SHP77 treated with DMSO at 0.1 percent for 48 hours (cell line): ENCODE measurements around the gene HDAC4.

ENCODE experiments used
- DNase-seq: peaks from one replicate; lab custom pipeline; 2025; lab: John Stamatoyannopoulos, UW

Gene HDAC4

GRCh38 chr2:239308661-239309397 lies 92.0 kb downstream of the HDAC4 start:
- DNase-seq = no peak

GRCh38 chr2:239307921-239308613 lies 92.8 kb downstream of the HDAC4 start:
- DNase-seq = no peak

DNA sequence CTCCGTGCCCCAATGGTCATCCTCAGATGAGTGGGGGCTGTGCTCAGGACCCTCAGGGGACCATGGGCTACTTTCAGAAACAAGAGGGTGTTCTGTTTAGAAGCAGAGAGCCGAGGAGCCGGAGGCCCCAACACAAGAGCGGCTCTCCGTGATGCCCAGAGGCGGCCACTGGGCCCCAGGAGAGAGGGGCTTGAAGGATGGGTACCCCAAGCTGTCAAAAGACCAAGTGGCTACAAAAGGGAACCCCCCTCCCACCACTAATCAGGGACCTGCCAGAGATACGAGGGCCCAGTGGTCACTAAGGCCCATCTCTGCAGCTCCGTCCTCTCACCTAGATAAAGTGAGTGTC lies 93.6 kb downstream of the HDAC4 start:
- DNase-seq = no peak

DNA sequence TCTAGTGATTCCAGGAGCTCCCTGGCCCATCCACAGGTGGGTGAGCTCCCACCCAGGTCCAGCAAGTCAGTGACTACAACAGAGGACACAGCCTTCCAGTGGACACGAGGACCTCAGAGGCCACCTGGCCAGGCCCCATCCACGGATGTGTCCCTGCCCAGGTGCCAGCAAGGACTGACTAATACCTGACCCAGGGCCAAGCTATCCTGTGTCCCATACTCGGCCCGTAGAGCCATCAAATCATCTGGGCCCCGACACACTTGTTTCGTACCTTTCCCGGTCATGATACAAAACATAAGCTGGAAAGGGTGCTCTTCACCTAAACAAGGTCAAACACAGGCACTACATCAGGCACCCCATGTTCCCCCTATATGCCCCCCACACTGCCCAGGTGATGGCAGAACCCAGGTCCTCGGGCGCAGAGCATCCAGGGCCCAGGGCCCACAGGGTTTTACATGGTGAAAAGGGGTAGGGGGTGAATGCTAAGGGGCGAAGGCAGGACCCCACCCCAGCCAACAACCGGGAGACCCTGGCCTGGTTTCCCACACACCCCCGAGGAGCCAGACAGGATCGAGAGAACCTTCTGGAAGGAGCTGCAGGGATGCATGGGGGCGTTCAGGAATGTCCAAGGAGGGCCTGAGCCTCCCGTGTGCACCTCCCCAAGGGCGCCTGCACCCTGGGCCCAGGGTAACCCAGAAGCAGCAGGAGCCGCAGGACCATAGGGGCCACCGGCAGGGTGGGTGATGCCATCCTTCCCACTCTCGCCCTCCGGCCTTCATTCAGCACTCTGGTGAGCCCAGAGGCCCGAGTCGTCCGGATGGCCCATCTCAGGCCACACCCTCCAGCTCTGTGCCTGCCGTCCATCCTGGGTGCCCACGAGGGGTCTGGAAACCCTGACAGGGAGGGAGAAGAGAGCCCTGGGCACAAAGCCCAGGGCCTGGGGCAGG lies 94.3 kb downstream of the HDAC4 start:
- DNase-seq = no peak

DNA sequence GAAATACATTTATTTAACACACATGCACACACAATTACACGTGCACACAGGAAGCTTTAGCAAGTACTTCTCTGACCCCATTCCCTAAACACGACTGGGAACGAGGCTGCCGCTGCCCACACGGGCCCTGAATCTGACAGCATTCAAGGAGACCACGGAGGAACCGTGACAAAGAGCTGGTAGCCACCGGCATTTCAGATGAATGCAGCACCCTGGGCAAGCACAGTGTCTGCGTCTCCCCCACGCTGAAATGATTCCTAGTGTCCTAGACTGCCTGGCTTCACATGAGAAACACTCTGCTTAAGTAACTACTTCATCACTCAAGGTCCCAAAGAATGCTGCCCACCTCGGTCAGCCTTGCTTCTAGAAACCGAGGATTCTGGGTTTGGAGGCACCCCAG lies 95.0 kb downstream of the HDAC4 start:
- DNase-seq = no peak

DNA sequence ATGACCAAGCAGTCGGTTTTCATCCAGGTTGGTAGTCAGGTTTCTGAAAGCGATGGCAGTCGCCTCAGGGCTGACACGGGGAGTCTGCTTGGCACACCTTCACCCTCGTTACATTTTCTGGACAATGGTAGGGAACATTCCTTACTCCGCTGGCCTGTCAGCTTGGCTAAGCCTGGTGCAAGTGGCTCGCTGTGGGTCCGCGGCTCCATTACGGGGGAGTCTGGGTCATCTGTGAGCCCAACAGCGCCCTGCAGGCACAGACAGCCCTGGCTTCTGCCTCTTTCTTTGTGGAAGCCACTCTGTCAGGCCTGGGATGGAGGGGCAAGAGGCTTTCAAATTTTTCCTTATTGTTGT lies 95.6 kb downstream of the HDAC4 start:
- no peak for DNase-seq

DNA sequence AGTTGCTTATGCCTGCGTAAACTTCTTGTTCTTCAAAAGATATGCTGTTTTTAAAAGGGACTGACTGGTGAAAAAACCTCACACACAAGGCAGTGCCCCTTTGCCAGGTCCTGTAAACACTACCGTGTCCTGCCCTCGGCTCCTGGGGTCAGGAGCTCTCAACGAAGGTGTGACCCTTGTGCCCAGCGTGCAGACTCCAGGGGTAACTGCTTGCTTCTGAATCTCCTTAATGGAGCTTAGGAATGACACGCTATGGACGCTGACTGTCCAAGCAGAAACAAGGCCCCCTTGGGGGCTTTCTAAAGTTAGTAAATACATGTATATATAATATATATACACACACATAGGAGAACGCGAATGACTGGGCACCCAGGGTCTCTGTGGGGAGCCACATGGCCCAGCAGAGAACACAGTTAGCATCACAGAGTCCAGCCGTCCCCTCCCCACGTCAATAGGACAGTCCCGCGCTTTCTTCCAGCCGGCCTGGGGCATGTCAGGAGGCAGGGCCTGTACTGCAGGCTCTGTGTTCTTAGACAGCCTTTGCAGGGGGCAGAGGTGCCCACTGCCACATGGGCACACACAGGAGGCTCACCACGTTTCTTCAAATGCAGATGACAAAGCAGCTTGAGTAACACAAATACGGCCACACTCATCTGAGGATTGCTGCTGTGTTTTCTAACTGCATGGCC lies 96.1 kb downstream of the HDAC4 start:
- no peak for DNase-seq

GRCh38 chr2:239303711-239304532 lies 96.9 kb downstream of the HDAC4 start:
- DNase-seq = no peak

DNA sequence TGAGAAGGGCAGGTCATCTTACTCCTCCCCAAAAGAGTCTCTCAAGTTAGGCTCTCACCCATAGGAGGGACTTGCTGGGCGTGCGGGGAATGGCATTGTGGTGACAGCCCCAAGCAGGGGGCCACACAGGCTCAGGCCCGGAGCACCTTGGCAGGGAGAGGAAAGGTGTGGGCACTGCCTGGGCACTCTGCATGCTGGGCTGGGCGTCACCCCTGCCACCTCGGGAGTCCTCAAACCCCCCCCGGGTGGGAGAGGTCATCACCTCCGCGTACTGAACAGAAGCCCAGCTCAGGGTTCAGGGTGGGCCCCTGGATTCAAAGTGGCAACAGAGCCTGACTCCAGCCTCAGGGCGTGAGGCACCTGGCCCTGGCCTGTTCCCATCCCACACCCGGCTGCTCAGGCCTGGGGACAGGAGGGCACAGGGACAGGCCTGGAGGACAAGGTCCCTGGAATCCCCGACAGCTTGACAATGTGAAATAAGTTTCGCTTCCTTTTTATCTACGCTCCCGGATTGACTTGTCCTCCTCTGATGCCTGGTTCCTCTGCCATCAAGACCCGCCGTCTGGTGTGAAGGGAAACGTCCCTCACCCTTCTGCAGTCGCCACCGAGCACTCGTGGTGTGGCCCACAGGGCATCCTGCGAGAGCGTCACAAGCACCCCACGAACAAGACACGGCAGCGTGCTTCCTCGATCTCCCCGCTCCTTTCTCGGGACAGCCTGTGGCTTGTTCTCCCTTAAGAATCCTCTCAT lies 97.8 kb downstream of the HDAC4 start:
- DNase-seq = no peak

DNA sequence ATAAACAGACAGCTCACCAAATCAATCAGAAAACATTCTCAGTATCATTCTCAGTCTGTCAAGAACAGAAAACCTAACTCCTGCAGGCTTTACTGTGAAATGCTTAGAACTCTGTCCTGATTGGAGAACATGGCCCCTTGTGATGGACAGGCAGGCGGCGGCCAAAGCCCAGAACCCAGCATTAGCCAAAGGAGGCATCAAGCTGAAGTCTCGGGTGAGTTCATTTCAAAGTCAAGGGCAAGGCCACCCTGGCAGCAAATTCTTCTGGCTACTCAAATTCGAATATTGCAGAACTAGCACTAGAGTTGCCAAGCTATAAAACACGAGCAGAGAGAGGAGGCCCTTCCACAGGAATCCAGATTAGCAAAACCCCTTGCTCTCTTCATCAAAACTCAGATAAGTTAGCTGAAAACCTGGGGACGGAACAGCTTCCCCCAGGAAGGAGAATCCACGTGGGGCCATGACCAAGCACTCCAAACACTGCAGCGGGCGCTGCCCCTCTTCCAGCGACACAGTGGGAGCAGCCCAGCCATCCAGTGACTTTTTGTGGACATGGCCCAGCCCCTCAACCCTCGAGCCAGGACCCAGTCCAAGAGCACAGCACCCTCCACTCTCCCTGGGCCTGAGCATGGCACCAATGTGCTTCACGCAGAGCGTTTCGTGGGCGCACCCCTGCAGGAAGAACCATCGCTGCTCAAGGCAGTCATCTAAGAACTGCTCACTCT lies 98.6 kb downstream of the HDAC4 start:
- no peak for DNase-seq

DNA sequence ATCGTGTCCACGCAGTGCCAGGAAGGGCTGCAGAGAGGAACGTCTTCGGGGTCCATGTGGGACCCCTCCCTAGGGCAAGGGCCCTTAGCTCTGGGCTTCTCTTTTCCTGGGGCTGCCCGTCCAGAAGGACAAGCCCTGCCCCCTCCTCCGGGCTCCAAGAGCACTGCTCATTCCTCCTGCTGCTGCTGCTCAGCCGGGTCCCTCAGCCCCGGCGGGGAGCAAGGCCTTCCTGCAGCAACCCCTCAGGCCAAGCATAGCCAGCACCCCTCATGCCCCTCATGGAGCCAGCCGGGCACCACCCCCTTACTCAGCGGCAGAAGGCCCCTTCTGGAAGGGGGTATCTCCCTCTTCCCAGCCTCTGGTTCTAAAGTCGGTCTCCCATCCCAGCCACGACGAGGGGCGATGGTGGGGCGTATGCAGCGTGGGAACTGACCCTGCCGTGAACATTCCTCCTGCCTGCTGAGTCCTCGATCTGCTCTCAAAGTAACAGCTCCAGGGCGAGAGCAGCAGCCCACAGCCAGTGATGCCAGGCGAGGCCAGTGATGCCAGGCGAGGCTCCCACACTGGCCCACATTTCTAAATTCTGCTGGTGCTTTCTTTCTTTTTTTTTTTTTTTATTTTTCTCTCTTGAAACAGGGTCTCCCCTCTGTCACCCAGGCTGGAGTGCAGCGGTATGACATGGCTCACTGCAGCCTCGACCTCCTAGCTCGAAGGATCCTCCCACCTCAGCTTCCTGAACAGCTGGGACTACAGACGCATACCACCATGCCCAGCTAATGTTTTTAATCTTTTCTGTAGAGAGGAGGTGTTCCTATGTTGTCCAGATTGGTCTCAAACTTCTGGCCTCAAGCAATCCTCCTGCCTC lies 99.7 kb downstream of the HDAC4 start:
- DNase-seq = no peak

DNA sequence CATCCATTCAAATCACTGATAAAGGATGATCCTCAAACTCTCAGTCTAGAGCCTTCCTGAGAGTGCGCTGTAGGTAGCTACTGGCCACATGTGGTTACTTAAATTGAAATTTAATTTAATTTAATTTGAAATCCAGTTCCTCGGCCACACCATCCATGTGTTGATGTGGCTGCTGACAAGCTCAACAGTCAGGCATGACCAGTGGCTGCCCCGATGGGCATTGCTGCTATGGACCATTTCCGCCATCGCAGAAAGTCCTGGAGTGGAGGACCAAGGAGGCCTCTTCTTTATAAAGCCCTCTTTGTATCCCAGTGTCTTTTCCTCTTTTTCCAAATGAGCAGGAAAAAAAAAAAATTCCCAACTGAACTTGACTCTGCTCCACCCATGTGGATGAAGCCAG lies 100.6 kb downstream of the HDAC4 start:
- DNase-seq = no peak

- DNase-seq = peak; percentile 34
Measured at GRCh38 chr2:239299218-239299939, 101.4 kb downstream of the HDAC4 start.

GRCh38 chr2:239298116-239298804 lies 102.6 kb downstream of the HDAC4 start:
- DNase-seq = no peak

DNA sequence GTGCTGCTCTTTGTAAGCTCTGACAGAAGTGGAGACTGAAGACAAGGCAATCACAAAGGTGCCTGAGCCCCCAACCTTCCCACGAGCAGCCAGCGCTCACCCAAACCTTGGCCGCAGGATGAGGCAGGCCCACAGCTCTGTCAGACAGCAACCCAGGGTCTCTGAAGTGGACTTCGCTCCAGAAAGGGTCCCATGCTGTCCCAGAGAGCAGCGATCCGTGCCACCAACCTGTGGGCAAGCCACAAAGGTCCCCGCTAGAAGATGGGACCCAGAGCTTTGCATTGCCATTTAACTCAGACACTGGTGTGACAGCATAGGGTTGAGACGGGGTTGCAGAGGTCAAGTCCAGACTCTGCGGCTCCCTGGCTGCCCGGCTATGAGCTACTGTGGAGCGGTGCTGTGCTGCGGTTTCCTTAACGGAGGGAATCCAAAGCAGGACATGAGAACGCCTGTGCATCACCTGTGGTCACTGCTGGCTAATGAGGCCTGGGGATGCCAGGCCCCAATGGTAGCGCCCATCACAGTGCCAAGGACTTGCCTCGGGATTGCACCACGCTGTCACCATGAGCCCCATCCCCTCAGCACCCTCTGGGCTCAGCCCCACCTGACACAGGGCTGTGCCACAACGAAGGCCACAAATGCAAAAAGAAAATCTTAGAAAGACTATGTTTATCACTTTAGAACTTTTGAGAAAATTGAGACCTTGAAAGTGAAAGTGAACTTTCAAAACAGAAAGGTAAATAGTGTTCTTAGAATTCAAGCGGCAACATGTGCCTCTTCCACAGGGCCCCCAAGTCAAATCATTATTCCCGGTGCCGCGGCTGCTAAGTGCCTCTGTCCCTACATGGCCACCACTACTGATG lies 103.4 kb downstream of the HDAC4 start:
- DNase-seq = no peak

GRCh38 chr2:239296020-239296932 lies 104.5 kb downstream of the HDAC4 start:
- no peak for DNase-seq
